OCI-LY3 (cell line): ENCODE measurements around the gene AK1.

Source experiments
- H2AFZ ChIP-seq: fragments of 200-600, 300-600 bp; shearing (Covaris generic); 2 replicates; pipeline ENCODE4 v1.6.0; 2014; ENCODE audit warnings: antibody characterized with exemption, low read depth, low read length
- H3K27ac ChIP-seq: fragments of 200-600, 300-600 bp; sonication (generic); 2 replicates; pipeline ENCODE4 v1.5.1; 2014; ENCODE audit warnings: mild to moderate bottlenecking, low read length, moderate library complexity, mixed read lengths
- H3K27me3 ChIP-seq: fragments of 200-600, 300-600 bp; sonication (generic); 2 replicates; pipeline ENCODE4 v1.6.1; 2014; ENCODE audit warnings: low read depth, low read length, mixed read lengths
- H3K36me3 ChIP-seq: fragments of 200-600, 300-600 bp; sonication (generic); replicated peaks from 2 replicates; pipeline ENCODE3; 2014; ENCODE audit warnings: low read depth, low read length, mixed read lengths
- H3K4me1 ChIP-seq: fragments of 300-600, 200-600 bp; sonication (generic); 2 replicates; pipeline ENCODE4 v1.6.1; 2014; ENCODE audit warnings: low read length, mixed read lengths
- H3K4me2 ChIP-seq: fragments of 200-600, 300-600 bp; sonication (generic); 2 replicates; pipeline ENCODE4 v1.6.1; 2014; ENCODE audit warnings: low read length, mixed read lengths
- H3K4me3 ChIP-seq: fragments of 300-600, 200-600 bp; sonication (generic); 2 replicates; pipeline ENCODE4 v1.5.1; 2014; ENCODE audit warnings: antibody characterized with exemption, mild to moderate bottlenecking, low read length, moderate library complexity
- H3K79me2 ChIP-seq: fragments of 300-600, 200-600 bp; shearing (Covaris generic); 2 replicates; pipeline ENCODE4 v1.6.1; 2014; ENCODE audit warnings: mild to moderate bottlenecking, low read length, mixed read lengths
- H3K9ac ChIP-seq: fragments of 300-600, 200-600 bp; shearing (Covaris generic); 2 replicates; pipeline ENCODE4 v1.6.0; 2014; ENCODE audit warnings: mild to moderate bottlenecking, low read length, moderate library complexity
- H3K9me3 ChIP-seq: fragments of 200-600, 300-600 bp; shearing (Covaris generic); 2 replicates; pipeline ENCODE4 v1.6.1; 2014; ENCODE audit warnings: low read length, mixed read lengths; ENCODE audit not compliant: insufficient read depth
- H4K20me1 ChIP-seq: fragments of 200-600, 300-600 bp; sonication (generic); 2 replicates; pipeline ENCODE4 v1.6.1; 2016; ENCODE audit warnings: low read length, mixed read lengths; ENCODE audit not compliant: insufficient read depth
- CTCF ChIP-seq: fragments of 200-600, 300-600 bp; sonication (generic); IDR thresholded peaks from 2 replicates; pipeline ENCODE4 v1.5.1; 2014; ENCODE audit warnings: antibody characterized with exemption, low read length, low read depth
- EZH2phosphoT487 ChIP-seq: fragments of 200-600 bp; shearing (Covaris generic); IDR thresholded peaks from 2 replicates; pipeline ENCODE4 v1.6.1; 2018; ENCODE audit warnings: antibody characterized with exemption, mixed run types, low read depth

The AK1 gene

GRCh38 chr9:127923771-127924170, 46.3 kb upstream of the AK1 start:
- Histone ChIP-seq H2AFZ (no peak overlapping the region), H3K9ac (no peak overlapping the region), H3K27ac (no peak overlapping the region), H3K79me2 (peaks cover 7% of the 10 kb centered on the region; the same call in 1 of the 2 replicates), H3K27me3 (peaks cover 31% of the 10 kb centered on the region), H3K4me3 (no peak overlapping the region), H3K36me3 (peaks cover 5% of the 10 kb centered on the region), H3K4me1 (peaks cover 29% of the 10 kb centered on the region), H3K4me2 (no peak overlapping the region), H3K9me3 (no peaks in the 10 kb centered on the region), H4K20me1 (no peaks in the 10 kb centered on the region)
- TF ChIP-seq CTCF: no peak
- no peak for TF ChIP-seq EZH2phosphoT487

GRCh38 chr9:127923046-127923445, 45.6 kb upstream of the AK1 start:
- no peak for TF ChIP-seq EZH2phosphoT487
- no peak for TF ChIP-seq CTCF
- Histone ChIP-seq H3K36me3 (peaks cover 5% of the 10 kb centered on the region), H3K9me3 (no peaks in the 10 kb centered on the region), H3K4me3 (no peak overlapping the region), H3K27me3 (peaks cover 24% of the 10 kb centered on the region), H3K4me1 (peaks cover 36% of the 10 kb centered on the region), H3K27ac (no peak overlapping the region), H2AFZ (no peak overlapping the region), H3K79me2 (peaks cover 15% of the 10 kb centered on the region; the same call in 1 of the 2 replicates), H4K20me1 (no peaks in the 10 kb centered on the region), H3K4me2 (no peak overlapping the region), H3K9ac (no peak overlapping the region)

- Histone ChIP-seq H4K20me1 (no peaks in the 10 kb centered on the region), H3K4me1 (peaks cover 40% of the 10 kb centered on the region), H3K36me3 (peaks cover 6% of the 10 kb centered on the region), H3K9ac (peak overlapping the region; percentile 49), H3K27ac (no peak overlapping the region), H3K9me3 (no peaks in the 10 kb centered on the region), H3K4me2 (peak overlapping the region; percentile 83), H3K27me3 (peaks cover 12% of the 10 kb centered on the region), H3K4me3 (peak overlapping the region; percentile 72), H2AFZ (no peak overlapping the region), H3K79me2 (peaks cover 17% of the 10 kb centered on the region)
- TF ChIP-seq CTCF (peak; percentile 87), EZH2phosphoT487 (no peak)
Observed at GRCh38 chr9:127921557-127922120, 44.2 kb upstream of the AK1 start.

GRCh38 chr9:127920794-127921193, 43.3 kb upstream of the AK1 start:
- Histone ChIP-seq H3K36me3 (peaks cover 13% of the 10 kb centered on the region), H2AFZ (no peak overlapping the region), H3K27me3 (peaks cover 7% of the 10 kb centered on the region; the same call in 1 of the 2 replicates), H4K20me1 (no peaks in the 10 kb centered on the region), H3K79me2 (peaks cover 26% of the 10 kb centered on the region), H3K9me3 (no peaks in the 10 kb centered on the region), H3K4me3 (no peak overlapping the region), H3K9ac (no peak overlapping the region), H3K4me2 (peak overlapping the region; percentile 83; the same call in 1 of the 2 replicates), H3K4me1 (peaks cover 37% of the 10 kb centered on the region), H3K27ac (no peak overlapping the region)
- no peak for TF ChIP-seq EZH2phosphoT487
- TF ChIP-seq CTCF: 0 out of 2 replicates have a peak, but pooled peaks have one; percentile 7
